GM12873 (cell line): ENCODE measurements around the gene ADH4.

Experiments
- TF ChIP-seq, protein P1 (sequence below): IDR thresholded peaks from 2 replicates; pipeline ENCODE4 v1.5.1; 2012; ENCODE audit warnings: low read depth, mild to moderate bottlenecking, moderate library complexity, low read length, control low read depth; ENCODE audit not compliant: insufficient read depth; ENCODE audit errors: missing control alignments

Gene ADH4

DNA sequence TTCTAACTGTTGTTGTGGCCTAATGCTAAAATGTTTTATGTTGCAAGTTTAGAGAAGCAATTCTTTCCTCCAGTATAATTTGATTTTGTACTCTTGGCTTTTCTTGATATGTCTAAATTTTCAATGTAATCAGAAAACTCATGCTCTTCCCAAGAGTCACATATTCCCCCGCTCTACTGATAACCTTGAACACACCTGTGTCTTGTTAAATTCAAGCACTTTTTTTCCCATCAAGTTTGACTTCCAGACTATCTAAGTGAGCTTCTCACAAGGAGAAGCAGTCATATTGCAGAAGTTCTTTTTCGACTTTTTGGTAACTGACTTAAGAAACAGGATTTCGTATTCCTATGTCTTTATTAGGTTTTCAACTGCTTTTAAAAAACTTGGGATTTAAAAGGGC, 7.4 kb upstream of the ADH4 start:
- TF ChIP-seq, protein P1, sequence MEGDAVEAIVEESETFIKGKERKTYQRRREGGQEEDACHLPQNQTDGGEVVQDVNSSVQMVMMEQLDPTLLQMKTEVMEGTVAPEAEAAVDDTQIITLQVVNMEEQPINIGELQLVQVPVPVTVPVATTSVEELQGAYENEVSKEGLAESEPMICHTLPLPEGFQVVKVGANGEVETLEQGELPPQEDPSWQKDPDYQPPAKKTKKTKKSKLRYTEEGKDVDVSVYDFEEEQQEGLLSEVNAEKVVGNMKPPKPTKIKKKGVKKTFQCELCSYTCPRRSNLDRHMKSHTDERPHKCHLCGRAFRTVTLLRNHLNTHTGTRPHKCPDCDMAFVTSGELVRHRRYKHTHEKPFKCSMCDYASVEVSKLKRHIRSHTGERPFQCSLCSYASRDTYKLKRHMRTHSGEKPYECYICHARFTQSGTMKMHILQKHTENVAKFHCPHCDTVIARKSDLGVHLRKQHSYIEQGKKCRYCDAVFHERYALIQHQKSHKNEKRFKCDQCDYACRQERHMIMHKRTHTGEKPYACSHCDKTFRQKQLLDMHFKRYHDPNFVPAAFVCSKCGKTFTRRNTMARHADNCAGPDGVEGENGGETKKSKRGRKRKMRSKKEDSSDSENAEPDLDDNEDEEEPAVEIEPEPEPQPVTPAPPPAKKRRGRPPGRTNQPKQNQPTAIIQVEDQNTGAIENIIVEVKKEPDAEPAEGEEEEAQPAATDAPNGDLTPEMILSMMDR, result no peak

DNA sequence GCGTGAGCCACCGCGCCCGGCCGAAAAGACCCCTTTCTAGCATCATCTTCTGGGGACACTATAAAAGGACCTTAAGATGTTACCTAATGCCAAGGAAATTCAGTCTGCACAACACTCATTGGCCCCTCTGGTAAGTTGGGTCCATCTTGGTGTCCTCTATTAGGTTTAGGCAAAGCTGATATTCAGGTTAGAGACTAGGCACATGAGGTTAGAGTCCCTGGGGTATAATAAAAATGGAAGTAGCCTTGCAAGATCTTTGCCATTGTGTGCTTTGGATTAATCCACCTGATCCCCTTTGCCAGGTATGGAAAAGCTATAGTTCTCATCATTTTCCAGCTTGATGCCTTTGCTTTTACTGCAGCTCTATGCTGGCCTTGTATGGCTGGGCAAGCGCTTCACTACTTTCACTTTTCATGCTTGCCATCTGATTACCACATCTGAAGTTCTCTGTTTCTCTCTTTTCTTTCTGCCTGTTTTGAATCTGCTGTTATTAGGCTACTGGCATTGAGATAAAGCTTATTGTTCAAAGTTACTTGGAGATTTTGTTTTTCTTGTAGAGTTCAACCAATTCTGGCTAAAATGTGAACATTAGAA, 5.4 kb upstream of the ADH4 start:
- TF ChIP-seq, protein P1, result no peak

DNA sequence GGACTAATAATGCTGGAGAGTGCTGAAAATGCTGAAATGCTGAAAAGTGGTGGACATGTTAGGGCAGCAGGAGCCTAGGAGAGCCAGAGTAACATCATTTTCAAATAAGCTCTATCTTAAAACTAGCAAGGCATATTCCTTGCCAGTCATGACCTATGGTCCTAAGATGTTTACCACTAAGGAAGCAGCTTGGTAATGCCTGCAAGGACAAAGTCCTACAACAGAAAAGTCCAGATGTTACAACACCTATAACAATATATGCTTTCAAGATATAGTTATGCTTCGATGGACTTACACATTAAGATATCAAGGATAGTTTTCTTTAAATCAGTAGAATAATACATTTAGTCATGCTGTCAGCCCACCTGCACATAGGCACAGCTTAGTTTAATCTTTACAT, 4.5 kb upstream of the ADH4 start:
- TF ChIP-seq, protein P1, result no peak

DNA sequence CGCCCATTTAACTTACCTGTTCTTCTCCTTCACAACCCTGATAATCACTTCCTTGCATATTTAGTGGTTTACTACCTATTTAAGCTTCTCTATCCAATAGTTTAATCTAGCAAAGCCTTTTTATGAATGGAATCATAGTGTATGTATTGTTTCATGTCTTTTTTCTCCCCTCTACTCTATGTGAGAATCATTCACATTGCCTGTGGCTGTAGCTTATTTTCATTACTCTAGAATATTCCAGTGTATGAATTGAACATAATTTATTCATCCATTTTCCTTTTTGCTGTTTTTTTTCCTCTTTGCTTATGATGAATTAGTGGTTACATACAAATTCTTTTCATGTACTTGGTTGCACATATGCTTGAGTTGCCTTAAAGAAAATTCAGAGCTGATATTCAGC, 490 bp upstream of the ADH4 start:
- TF ChIP-seq, protein P1, result no peak

DNA sequence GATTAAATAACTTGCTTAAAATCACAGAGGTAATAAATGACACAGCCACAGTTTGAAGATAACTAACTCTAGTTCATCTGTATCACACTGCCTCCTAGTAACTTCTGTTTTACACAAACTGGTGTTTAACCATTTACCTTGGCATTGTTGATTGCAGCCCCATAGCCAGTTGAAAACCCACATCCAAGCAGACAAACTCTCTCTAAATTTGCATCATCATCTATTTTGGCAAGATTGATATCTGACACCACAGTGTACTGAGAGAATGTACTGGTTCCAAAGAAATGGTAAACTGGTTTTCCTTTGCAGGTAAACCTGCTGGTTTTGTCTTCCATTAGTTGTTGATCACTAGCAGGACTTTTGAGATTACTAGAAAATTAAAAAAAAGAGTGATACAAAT, 7.8 kb downstream of the ADH4 start:
- TF ChIP-seq, protein P1, result no peak

DNA sequence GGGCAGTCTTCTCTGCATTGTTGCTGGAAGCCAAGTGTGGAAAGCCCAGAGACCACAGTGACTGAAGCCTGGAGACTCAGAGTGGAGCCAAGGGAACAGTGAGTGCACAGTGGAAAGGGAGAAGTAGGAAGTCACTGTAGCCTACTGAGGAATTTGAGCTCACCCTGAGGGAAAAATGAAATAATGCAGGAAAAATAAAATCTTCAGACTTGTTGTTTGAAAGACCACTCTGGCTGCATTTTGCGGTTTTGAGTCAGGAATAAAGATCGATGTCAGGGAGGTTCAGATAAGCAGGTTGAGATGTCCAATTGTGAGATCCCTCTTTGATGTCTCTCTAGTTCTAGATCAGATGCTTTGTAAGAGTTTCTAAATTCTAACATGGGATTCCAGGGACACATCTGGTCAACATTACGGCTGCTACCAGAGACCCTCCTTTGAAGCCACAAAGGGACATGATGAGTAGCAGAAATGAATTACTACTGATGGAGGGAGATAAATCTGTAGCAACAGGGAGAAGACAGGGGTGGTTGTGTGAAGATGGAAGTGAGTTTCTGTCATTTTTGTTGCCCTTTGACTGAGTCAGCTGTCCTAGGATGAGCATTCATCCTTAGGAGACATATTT, 8.4 kb downstream of the ADH4 start:
- TF ChIP-seq, protein P1, result no peak

DNA sequence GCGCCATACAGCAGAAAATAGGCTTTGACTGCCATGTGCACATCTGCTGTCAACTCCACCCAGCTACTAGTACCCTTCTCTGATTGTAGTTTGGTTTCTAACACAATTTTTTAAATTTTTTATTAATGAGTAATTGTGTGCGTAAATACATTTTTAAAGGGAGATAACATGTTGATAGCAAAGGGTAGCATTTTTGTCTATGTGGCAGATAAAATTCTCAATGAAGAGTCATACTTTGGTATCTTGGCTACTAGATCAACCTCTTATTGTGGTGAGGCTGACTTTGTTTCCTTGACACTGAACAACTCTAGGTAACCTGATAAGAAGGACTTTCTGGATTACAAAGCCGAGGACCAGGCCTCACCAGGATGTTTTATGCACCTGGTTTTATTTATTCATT, 9.5 kb downstream of the ADH4 start:
- TF ChIP-seq, protein P1, result no peak
